Dedifferentiated amniotic fluid mesenchymal stem cell (primary cell): Measurements from ENCODE around the gene DCST1.

ENCODE experiments used
- DNase-seq: peaks from one replicate; pipeline ENCODE4 v3.0.0-alpha.2; 2016; ENCODE audit errors: extremely low spot score

DCST1 gene

DNA sequence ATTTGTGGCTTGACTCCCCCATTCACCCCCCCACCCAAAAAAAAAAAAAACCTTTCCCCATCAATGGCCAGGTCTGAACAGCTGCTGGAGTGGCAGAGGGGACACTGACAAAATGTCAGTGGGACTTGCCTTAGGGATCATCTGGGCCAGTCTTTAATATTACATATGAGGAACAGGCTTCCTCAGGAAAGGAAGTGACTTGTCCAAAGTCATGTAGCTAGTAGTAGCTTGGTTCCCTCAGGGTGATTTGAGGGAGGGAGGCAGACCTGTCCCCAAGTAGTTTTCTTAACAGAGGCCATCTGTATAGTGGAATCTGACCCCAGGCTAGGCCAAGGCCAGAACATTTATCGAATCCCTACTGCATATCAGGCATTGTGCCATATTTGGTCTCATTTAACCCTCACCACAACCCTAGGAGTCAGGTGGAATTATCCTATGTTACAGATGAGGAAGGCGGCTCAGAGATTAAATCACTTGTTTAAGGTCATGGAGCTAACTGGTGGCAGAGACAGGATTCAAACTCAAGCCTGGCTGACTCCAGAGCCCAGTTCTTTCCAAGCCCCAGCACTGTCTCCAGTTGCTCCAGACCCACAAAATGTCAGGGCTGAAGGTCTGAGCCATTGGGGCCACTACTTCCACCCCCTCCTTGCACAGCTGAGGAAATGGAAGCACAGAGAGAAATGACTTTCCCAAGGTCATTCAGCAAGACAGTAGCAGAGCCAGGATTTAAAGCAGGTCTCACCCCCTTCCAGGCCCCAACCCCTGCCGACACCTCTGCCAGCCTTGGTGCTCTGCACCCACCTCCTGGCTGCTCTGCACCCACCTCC is 20.6 kb upstream of the DCST1 start:
- DNase-seq, result no peak

DNA sequence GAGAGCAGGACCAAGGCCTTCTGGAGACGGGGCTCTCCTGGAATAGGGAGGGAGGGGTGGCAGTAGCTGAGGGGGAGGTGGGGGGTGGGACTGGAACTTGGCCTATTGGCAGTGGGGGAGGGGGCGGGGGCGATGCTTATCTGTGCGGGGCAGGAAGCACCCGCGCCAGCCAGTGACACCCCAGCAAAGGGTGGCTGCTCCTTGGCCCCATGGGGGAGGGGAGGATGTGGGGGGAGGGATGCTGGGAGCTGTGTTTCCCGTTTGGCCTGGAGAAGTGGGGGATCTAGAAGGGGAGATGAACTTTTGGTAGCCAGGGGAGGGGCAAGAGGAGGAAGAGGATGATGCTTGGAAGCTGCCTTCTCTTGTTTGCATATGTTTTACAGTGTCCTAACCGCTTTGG is 20.0 kb upstream of the DCST1 start:
- no peak for DNase-seq

DNA sequence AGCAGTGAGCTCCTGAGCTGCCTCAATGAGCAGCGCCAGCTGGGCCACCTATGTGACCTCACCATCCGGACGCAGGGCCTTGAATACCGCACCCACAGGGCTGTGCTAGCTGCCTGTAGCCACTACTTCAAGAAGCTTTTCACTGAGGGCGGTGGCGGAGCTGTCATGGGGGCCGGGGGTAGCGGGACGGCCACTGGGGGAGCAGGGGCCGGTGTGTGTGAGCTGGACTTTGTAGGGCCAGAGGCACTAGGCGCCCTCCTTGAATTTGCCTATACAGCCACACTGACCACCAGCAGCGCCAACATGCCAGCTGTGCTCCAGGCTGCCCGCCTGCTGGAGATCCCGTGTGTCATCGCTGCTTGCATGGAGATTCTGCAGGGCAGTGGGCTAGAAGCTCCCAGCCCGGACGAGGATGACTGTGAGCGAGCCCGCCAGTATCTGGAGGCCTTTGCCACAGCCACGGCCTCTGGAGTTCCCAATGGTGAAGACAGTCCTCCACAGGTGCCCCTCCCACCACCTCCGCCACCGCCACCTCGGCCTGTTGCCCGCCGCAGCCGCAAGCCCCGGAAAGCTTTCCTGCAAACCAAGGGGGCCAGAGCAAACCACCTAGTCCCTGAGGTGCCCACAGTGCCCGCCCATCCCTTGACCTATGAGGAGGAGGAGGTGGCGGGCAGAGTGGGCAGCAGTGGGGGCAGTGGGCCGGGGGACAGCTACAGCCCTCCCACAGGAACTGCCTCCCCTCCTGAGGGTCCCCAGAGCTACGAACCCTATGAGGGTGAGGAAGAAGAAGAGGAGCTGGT is 18.7 kb upstream of the DCST1 start:
- no peak for DNase-seq

DNA sequence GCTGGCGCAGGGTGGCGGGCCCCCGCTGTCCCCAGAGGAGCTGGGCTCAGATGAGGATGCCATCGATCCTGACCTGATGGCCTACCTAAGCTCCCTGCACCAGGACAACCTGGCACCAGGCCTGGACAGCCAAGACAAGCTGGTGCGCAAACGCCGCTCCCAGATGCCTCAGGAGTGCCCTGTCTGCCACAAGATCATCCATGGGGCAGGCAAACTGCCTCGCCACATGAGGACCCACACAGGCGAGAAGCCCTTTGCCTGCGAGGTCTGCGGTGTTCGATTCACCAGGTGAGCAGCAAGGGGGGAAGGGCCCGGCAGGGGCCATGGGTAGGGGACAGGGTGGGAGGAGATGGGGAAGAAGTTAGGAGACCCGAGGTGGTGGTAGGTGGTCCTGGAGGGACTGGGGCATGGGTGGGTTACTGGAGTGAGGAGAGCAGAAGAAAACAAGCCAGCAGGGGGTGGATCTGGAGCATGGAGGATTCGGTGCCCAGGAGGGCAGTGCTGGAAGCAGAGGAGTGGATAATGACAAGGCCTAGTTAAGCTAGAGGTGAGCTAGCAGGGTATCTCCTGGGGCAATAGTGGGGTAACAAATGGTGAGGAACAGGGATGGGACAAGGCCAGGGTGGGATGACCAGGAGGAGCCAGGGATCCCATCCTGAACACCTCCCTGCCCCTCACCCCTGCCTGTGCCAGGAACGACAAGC is 17.9 kb upstream of the DCST1 start:
- no peak for DNase-seq

DNA sequence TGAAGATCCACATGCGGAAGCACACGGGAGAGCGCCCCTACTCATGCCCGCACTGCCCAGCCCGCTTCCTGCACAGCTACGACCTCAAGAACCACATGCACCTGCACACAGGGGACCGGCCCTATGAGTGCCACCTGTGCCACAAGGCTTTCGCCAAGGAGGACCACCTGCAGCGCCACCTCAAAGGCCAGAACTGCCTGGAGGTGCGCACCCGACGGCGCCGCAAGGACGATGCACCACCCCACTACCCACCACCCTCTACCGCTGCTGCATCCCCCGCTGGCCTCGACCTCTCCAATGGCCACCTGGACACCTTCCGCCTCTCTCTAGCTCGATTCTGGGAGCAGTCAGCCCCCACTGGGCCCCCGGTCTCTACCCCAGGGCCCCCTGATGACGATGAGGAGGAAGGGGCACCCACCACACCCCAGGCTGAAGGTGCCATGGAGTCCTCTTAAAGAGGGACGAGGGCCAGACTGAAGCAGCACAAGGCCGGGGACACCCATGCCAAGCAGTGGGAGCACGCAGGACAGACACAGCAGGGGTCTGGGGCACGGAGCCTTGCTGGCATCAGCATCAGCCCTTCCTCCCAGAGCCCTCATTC is 17.3 kb upstream of the DCST1 start:
- no peak for DNase-seq

DNA sequence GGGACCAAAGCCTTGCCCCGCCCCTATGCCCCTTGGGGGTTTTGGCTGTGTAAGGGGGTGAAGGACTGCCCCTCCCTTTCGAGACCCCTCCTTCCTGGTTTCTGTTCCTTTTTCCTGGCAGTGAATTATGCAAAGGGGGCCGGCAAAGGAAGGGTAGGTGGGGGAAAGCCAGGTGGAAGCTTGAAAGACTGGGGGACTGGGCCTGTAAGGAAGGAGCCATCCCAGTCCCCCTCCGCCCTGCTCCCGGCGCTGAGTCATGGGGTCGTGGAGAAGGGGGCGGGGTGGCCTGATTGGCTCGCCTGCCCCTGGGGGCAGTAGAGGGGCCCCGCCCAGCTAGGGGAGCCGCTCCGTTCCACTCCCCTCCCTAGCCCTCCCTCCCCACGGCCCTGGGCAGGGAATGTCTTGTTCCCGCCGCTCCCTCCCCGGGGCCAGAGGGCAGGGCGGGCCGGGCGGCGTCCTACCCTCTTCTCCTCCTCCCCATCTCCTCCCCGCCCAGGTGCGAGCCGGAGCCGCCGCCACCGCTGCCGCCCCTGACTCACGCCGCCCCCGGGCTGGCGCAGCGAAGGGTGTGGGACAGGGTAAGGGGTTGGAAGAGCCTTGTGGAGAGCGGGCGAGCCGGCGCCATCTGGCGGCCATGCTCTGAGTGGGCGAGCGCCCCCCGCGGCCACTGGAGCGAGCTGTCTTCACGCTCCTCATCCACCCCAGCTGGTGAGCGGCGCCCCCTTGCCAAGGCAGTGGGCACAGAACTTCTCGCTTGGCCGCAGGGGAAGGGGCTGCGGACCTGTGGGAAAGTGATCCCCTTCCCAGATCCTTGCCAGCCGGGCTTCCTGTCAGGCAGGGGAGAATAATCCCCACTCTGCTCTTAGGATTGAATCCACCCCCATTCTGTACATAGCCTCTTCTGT is 16.3 kb upstream of the DCST1 start:
- DNase-seq, result peak; percentile 79

DNA sequence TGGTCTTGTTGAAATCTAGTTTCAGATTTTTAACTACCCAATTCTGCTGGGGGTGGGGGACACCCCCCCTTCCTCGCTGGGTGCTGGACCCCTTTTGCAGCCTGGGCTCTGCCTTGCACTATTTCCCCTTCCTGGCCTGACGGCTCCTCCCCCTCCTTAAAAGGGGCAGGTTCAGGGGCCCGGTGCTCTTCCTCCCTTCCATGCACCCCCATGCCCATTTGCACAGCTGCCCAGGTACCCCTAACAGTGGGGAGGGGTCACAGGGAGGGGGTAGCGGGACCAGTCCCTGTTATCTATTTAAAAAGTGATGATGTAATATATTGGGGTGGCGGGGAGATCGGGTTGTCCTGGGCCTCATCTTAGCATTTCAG is 15.7 kb upstream of the DCST1 start:
- DNase-seq, result no peak

DNA sequence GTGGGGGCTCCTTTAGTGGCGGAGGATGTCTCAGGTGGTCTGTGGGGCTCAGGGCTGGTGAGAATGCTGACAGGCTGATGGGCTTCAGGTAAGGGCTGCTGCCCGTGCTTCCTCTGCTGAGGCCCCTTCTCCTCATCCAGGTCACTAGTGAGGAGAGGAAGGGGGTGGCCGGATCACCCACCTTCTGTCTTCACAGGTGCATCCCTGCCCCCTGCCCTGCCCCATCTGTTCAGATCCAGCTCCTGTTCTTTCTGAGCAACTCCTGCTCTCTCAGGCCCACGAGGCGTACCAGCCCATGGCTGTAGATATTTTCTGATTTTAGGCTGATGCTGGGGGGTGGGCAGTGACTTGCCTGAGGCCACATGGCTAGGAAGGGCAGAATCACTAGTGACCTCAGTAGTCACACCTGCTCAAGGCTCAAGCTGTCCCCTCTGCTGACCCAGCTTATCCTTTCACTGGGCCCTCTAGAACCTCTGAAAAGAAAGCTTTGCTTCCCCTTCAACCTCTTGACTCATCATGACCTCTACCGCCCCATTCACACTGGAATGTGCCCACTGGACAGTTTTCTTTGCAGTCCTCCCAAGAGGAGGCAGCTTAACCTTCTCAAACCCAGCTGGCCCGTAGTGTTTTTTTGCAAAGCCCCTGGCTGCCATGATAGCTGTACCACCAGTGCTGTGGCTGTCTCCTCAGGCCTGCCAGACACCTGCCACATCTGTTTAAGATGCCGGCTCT is 14.8 kb upstream of the DCST1 start:
- no peak for DNase-seq

DNA sequence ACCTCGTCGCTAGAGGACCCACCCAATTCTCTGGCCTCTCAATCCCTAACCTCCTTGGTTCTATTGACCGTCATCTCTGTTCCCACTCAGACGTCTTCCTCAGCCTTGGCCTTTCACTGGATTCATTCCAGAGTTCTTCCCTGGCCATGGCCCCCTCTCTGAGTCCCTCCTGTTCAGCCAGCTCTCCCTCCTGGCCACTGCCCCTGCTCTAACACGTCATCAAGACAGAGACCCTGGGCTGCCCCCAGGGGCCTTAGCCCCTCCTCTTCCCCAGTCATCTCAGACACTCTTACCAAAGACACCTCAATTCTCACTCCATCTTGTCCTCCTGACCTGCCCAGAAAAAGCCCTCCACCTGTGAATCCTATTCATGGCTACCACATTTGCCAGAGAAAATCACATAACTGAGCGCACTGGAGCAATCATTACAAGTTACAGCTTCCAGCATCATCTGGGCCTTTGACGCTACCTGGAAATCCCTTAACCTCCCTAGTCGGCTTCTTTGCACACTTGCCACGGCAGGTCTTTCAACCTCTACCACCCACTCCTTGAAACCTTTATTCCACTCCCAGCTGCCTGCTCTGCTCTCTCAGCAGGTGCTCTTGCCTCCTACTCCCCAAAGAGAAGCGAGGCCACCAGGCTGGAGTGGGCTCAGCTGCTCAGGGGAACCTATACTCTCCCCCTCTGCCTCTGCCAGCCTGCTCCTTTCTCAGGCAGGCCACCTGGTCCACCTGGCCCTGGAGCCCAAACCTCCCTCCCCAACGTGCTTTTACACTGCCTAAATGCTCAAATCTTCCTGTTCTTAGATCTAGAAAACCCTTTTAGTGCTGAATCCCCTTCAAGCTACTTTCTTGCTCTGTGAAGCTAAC is 14.0 kb upstream of the DCST1 start:
- no peak for DNase-seq

DNA sequence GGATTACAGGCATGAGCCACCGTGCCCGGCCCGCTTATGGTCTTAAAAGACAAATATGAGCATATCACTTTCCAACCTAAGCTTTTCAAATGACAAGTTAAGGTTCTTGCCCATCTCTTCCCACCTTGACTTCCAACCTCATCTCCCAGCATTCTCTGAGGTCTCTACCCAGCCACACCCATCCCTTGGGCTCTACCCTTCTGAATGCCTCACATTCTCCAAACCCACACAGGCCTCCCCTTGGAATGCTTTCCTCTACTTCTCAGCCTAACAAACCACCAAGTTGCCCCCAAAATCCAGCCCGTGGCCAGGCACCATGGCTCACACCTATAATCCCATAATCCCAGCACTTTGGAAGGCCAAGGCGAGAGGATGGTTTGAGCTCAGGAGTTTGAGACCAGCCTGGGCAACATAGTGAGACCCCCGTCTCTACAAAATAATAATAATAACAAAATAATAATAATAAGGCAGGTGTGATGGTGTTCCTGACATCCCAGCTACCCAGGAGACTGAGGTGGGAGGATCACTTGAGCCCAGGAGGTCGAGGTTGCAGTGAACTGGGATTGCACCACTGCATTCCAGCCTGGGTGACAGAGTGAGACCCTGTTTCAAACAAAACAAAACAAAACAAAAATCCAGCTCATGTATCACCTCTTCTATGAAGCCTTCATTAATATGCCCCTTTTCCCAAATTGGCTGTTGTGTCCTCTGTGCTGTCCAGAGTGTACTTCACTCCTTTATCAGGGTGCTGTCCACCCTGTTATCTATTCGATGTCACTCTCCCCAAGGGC is 11.3 kb upstream of the DCST1 start:
- DNase-seq, result no peak

DNA sequence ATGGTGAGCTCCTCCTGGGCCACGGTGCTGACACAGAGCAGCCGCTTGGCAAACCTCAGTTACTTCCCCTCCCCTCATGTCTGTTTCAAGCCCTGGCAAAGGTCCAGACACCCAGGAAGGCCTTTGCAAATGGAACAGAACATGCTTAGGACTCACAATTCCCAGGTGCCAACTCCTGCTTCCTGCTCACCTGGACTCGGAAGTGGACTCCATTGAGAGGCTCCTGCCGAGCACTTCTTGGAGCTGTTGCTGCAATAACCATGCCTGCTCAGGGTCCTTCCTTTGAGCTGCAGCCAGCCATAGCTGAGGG is 10.7 kb upstream of the DCST1 start:
- DNase-seq, result no peak

DNA sequence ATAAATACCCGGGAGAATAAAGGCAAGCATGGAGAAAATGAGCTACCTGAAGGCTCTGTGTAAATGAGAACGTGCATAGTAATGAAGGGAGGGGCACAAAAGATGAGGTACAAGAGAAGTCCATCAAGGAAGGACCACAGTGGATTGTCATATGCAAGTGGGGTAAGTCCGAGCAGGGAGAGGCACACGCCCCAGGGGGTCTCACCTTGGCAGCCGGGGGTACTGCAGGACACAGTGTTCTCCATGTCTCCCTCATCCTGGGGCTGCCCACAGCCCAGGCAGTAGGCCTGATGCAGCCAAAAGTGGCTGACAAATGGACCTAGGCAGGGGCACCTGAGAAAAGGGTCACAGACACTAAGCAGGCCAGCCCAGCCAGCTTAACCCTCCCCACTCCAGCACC is 10.0 kb upstream of the DCST1 start:
- no peak for DNase-seq

DNA sequence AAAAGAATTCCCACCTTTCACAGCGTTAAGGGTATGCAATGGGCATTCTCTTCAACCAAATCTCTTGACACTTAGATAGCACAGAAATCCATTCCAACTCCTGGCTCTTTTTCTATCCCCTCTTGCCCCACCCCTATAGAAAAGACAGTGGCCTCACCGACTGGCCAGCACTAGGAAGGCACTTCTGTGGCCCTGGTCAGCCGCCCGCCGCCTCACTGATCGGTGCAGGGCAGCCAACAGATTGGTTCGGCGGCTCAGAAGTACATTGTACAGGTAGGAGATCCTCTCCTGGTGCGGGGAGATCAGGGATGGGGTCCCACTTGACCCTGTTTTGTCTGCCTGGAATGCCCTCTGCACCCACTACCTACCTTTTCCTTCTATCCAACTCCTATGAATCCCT is 9.3 kb upstream of the DCST1 start:
- DNase-seq, result no peak

DNA sequence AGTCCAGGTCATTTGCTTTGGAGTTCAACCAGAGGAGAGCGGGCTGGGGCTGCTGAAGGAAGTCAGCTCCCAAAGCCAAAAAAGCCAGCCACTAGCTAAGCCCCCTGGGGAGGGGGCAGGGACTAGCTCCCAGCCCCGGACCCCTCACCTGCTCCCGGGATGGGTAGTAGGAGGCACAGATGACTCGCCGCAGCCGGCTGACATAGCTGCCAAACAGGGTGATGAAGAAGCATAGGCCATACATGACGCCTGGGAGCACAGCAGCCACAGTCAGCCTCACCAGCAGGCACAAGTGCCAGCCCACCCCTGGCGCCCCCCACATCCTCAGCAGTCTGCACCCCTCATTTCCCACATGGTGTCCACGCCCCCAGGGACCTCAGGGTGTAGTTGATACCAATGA is 7.5 kb upstream of the DCST1 start:
- DNase-seq, result no peak

DNA sequence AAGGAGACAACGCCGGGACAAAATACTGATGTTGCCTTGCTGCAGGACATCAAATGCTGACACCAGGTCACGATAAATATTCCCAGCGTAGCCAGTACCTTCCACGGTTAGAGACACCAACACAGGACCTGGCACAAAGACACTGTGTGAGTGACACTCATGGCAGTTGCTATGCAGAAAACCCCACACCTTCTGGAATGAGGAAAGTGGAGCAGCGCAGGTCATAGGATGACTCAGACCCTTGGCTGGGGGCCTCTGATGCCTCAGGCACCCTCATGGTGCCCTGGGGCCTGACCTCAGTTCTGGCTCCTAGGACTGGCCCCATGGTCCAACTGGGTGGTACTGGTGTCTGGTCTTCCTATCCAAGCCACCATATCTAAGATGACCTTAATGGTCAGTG is 7.0 kb upstream of the DCST1 start:
- DNase-seq, result no peak

DNA sequence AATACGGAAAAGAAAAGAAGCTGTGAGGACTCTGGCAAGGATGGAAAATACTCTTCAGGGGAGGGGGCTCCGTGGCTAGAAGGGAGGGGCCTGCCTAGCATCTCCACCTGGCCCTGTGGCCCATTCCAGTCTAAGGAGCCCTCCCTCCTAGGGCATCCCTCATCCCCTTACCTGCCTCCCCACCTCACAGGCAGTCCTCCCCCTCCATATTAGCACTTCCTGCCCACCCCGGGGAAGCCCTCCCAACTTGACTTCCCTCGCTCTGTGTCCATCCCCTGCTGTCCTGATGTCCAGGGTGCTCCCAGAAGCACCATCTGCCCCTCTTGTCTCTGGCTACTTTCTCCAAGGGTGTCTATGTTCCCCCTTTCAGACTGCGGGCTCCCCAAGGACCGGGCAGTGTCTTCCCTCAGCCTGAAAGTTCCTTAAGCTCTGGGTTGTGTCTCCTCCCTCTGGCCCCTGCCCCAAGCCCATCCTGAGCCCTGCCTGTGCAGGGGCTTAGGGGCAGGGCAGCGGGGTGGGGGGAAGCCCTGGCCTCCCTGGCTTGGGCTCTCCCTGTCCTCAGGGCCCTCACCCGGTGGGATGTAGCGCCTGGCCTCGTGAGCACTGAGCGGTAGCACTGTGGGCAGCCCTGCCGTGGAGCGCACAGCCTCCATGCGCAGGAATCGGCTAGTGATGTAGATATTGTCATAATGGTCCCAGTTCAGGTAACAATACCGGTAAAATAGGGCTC is 3.9 kb upstream of the DCST1 start:
- no peak for DNase-seq

DNA sequence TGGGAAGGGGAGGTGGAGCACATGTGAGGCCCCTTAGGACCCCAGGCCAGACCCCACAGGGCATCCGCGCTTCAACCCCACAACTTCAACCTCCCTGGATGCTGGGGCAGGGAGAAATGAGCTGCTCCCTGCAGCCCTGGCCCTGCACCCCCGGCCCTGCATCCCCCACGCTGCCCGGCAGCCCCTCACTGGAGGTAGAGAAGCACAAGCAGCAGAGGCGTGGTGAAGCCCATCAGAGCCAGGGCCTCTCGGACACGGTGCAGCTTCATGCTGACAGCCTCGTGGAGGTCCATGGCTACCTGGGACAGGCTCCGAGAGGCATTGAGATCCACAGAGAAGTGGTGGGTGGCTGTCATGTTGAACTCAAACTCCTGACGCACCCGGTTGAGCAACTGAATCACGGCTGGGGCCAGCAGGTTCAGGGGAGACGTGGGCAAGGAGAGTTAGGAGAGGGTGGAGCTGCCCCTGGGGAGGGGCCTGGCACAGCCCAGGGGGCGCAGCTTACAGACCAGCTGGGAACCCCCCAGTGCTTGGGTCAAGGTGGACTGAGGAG is 3.3 kb upstream of the DCST1 start:
- no peak for DNase-seq

DNA sequence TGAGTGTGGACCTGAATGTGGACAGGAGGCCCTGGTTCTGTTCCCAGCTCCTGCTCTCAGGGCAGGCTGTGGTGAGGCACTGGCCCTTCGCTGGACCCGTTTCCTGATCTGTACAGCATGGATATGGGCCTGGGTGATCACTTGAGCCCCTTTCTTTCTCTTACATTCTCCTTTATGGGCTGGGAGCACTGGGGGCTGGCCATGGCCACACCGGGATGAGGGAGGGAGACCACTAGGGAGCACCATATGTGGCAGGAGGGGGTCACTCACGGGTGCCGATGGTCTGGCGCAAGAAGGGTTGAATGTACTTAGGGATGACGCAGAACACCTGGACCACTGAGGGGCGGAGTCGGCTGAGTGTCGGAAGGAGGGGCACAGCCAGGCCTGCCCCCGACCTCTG is 2.7 kb upstream of the DCST1 start:
- DNase-seq, result no peak
